Neuronal stem cell (in vitro differentiated cells): ENCODE data around the gene SLC9A7. TPM values are rescaled to one million over a fixed set of nuclear protein-coding genes. Genes with fewer than 3 reads are reported as not detected.

ENCODE experiments used
- DNase-seq: peaks from one replicate; pipeline ENCODE4 v3.0.0-alpha.2; 2013; ENCODE audit warnings: low spot score
- H2AFZ ChIP-seq: one replicate; pipeline ENCODE4 v1.6.1; 2013; ENCODE audit warnings: mild to moderate bottlenecking, low read length, inconsistent platforms
- H2AK5ac ChIP-seq: 2 replicates; pipeline ENCODE4 v1.6.1; 2013; ENCODE audit warnings: low read depth, mild to moderate bottlenecking, inconsistent platforms, low read length, moderate library complexity, mixed read lengths
- H2BK120ac ChIP-seq: 2 replicates; pipeline ENCODE4 v1.6.1; 2013; ENCODE audit warnings: low read depth, mild to moderate bottlenecking, inconsistent platforms, low read length, moderate library complexity, mixed read lengths
- H2BK12ac ChIP-seq: one replicate; pipeline ENCODE4 v1.6.1; 2013; ENCODE audit warnings: low read length, inconsistent platforms
- H2BK15ac ChIP-seq: 2 replicates; pipeline ENCODE4 v1.6.1; 2013; ENCODE audit warnings: mild to moderate bottlenecking, low read length, inconsistent platforms, mixed read lengths
- H2BK5ac ChIP-seq: one replicate; pipeline ENCODE4 v1.6.1; 2013; ENCODE audit warnings: inconsistent platforms, mild to moderate bottlenecking, low read length, moderate library complexity
- H3K14ac ChIP-seq: one replicate; pipeline ENCODE4 v1.6.1; 2013; ENCODE audit warnings: low read length, inconsistent platforms
- H3K18ac ChIP-seq: 2 replicates; pipeline ENCODE4 v1.6.1; 2013; ENCODE audit warnings: low read length, inconsistent platforms
- H3K23ac ChIP-seq: 2 replicates; pipeline ENCODE4 v1.6.1; 2013; ENCODE audit warnings: low read depth, mild to moderate bottlenecking, mixed read lengths, low read length, inconsistent platforms; ENCODE audit not compliant: poor library complexity
- H3K27ac ChIP-seq: replicated peaks from 3 replicates; pipeline ENCODE4 v1.5.1; 2013; ENCODE audit warnings: low read length, inconsistent platforms
- H3K27me3 ChIP-seq, 3 experiments: 2 replicates each; pipeline ENCODE4 v1.6.1; 2013; ENCODE audit warnings: low read length in 3 of 3, mild to moderate bottlenecking in 2 of 3, inconsistent platforms in 1 of 3, low read depth in 1 of 3, mixed read lengths in 1 of 3, moderate library complexity in 1 of 3; ENCODE audit not compliant: control insufficient read depth in 3 of 3, insufficient read depth in 3 of 3
- H3K36me3 ChIP-seq, 2 donors: replicated peaks in 1 of 2; 2 replicates each; pipeline ENCODE4 v1.6.1; 2013; ENCODE audit warnings: low read length in 2 of 2; ENCODE audit not compliant: control insufficient read depth in 2 of 2, insufficient read depth in 2 of 2
- H3K4ac ChIP-seq: 2 replicates; pipeline ENCODE4 v1.6.1; 2013; ENCODE audit warnings: inconsistent platforms, mild to moderate bottlenecking, low read length, moderate library complexity
- H3K4me1 ChIP-seq, 2 donors: 1 replicate in 1 of 2; 2 replicates in 1 of 2; pipeline ENCODE4 v1.6.1; 2013; ENCODE audit warnings: low read length in 2 of 2, low read depth in 1 of 2; ENCODE audit not compliant: control insufficient read depth in 2 of 2, insufficient read depth in 1 of 2
- H3K4me2 ChIP-seq: one replicate; pipeline ENCODE4 v1.6.1; 2013; ENCODE audit warnings: mild to moderate bottlenecking, low read length, inconsistent platforms; ENCODE audit not compliant: insufficient read depth, poor library complexity, severe bottlenecking
- H3K4me3 ChIP-seq, 2 donors: 2 replicates each; pipeline ENCODE4 v1.5.1; 2013; ENCODE audit warnings: low read length in 2 of 2, mild to moderate bottlenecking in 2 of 2, inconsistent platforms in 1 of 2, moderate library complexity in 1 of 2
- H3K79me1 ChIP-seq: one replicate; pipeline ENCODE4 v1.6.1; 2013; ENCODE audit warnings: low read depth, mild to moderate bottlenecking, inconsistent platforms, low read length, moderate library complexity
- H3K9ac ChIP-seq: one replicate; pipeline ENCODE4 v1.6.1; 2013; ENCODE audit warnings: mild to moderate bottlenecking, low read depth, low read length, inconsistent platforms; ENCODE audit not compliant: poor library complexity
- H3K9me3 ChIP-seq, 2 donors: replicated peaks in 1 of 2; 2 replicates each; pipeline versions ENCODE3 to v1.6.1; 2013; ENCODE audit warnings: low read length in 2 of 2, mild to moderate bottlenecking in 2 of 2, inconsistent platforms in 1 of 2, low read depth in 1 of 2, mixed read lengths in 1 of 2, moderate library complexity in 1 of 2; ENCODE audit not compliant: control insufficient read depth in 2 of 2, insufficient read depth in 1 of 2
- H4K8ac ChIP-seq: one replicate; pipeline ENCODE4 v1.6.1; 2013; ENCODE audit warnings: low read depth, mild to moderate bottlenecking, inconsistent platforms, low read length, moderate library complexity
- H4K91ac ChIP-seq: one replicate; pipeline ENCODE4 v1.6.1; 2013; ENCODE audit warnings: low read length, low read depth, mild to moderate bottlenecking, inconsistent platforms; ENCODE audit not compliant: poor library complexity
- WGBS, 2 donors: extraction: QIAGEN DNeasy Blood & Tissue Kit; methylation state at CpG; one replicate each; pipeline ENCODE4 v1.1.7; 2013; ENCODE audit warnings: missing lambda C conversion rate in 2 of 2, mixed read lengths in 1 of 2; ENCODE audit not compliant: insufficient read length in 2 of 2, insufficient replicate concordance in 1 of 2; ENCODE audit errors: extremely low coverage in 2 of 2; 5-methylcytosine and 5-hydroxymethylcytosine counted together
- small RNA-seq: library from polyadenylated mRNA; stranded (forward); fragments of <200 nt; extraction: miRNeasy Mini kit (QIAGEN cat#:217004); gene quantifications from one replicate; pipeline ENCODE3, GENCODE V24; 2013; ENCODE audit not compliant: insufficient read depth

SLC9A7 gene

GRCh38 chrX:46553935-46554334 is 205.0 kb downstream of the SLC9A7 start:
- no peak overlapping the region for H2AK5ac ChIP-seq

GRCh38 chrX:46551494-46552128 is 207.3 kb downstream of the SLC9A7 start:
- no peak overlapping the region for H3K23ac ChIP-seq
- H3K4ac ChIP-seq: no peak overlapping the region
- no peak overlapping the region for H3K9ac ChIP-seq
- no peak overlapping the region for H2BK5ac ChIP-seq
- no peak overlapping the region for H2BK15ac ChIP-seq
- H4K91ac ChIP-seq: no peak overlapping the region
- no peak overlapping the region for H2AK5ac ChIP-seq
- no peak for DNase-seq
- no peaks in the 10 kb centered on the region for H3K27me3 ChIP-seq
- no peak overlapping the region for H2AFZ ChIP-seq
- no peak overlapping the region for H4K8ac ChIP-seq
- H3K36me3 ChIP-seq: peaks cover 1 to 23% of the 10 kb centered on the region in 2 donors
- no peak overlapping the region for H3K14ac ChIP-seq
- no peak overlapping the region for H2BK12ac ChIP-seq
- no peak overlapping the region for H3K18ac ChIP-seq
- no peaks in the 10 kb centered on the region for H3K79me1 ChIP-seq
- H3K9me3 ChIP-seq: no peaks in the 10 kb centered on the region
- no peak overlapping the region for H3K4me2 ChIP-seq
- no peak overlapping the region for H3K27ac ChIP-seq
- no peak overlapping the region for H3K4me3 ChIP-seq
- no CpG with 5 or more reads among the region's 8 CpGs for WGBS, 2 donors
- H3K4me1 ChIP-seq: no peaks in the 10 kb centered on the region
- no peak overlapping the region for H2BK120ac ChIP-seq

More at GRCh38 chrX:46553935-46554334, 205.0 kb downstream of the SLC9A7 start:
- DNase-seq: no peak
- no peaks in the 10 kb centered on the region for H3K4me1 ChIP-seq
- H3K27ac ChIP-seq: no peak overlapping the region
- no peak overlapping the region for H2BK5ac ChIP-seq
- no peak overlapping the region for H3K18ac ChIP-seq
- H3K4me3 ChIP-seq: no peak overlapping the region
- no peaks in the 10 kb centered on the region for H3K79me1 ChIP-seq
- H3K9ac ChIP-seq: no peak overlapping the region
- no peak overlapping the region for H2BK120ac ChIP-seq
- peaks cover 0 to 1% of the 10 kb centered on the region in 2 donors for H3K36me3 ChIP-seq
- H3K23ac ChIP-seq: no peak overlapping the region
- no peak overlapping the region for H4K8ac ChIP-seq
- H2AFZ ChIP-seq: no peak overlapping the region
- H3K27me3 ChIP-seq: no peaks in the 10 kb centered on the region
- no peak overlapping the region for H3K4ac ChIP-seq
- no peaks in the 10 kb centered on the region for H3K9me3 ChIP-seq
- no peak overlapping the region for H3K14ac ChIP-seq
- no peak overlapping the region for H2BK15ac ChIP-seq
- WGBS, 2 donors: no CpG with 5 or more reads among the region's 5 CpGs
- no peak overlapping the region for H4K91ac ChIP-seq
- H3K4me2 ChIP-seq: no peak overlapping the region
- no peak overlapping the region for H2BK12ac ChIP-seq

DNA sequence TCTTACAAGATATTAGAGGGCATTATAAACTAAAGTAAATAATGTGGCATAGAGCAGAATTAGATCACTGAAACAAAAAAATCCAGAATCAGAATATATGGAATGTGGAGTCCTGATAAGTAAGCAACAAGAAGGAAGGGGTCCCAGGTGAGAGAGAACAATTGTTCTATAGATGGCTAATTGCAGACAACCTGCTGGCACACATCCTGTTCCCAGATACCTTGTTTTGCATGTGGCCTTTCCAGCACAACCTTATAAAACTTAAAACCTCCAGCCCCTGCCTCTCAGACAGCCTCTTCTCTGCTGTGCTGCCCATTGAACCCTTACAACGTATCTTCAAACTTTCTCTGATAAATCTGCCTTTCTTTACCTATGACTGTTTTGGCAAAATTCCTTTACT is 209.0 kb downstream of the SLC9A7 start:
- Histone ChIP-seq H3K36me3 (peaks cover 1 to 27% of the 10 kb centered on the region in 2 donors), H2BK12ac (no peak overlapping the region), H2BK5ac (no peak overlapping the region), H3K4ac (no peak overlapping the region), H3K27ac (no peak overlapping the region), H3K23ac (no peak overlapping the region), H3K9me3 (no peaks in the 10 kb centered on the region), H3K4me2 (no peak overlapping the region), H3K79me1 (no peaks in the 10 kb centered on the region), H2AFZ (no peak overlapping the region), H4K91ac (no peak overlapping the region), H2BK15ac (no peak overlapping the region), H3K18ac (no peak overlapping the region), H3K9ac (no peak overlapping the region), H2AK5ac (no peak overlapping the region), H3K4me3 (no peak overlapping the region), H3K14ac (no peak overlapping the region), H3K27me3 (no peaks in the 10 kb centered on the region), H3K4me1 (peaks cover 2 to 4% of the 10 kb centered on the region in 2 donors), H2BK120ac (no peak overlapping the region), H4K8ac (no peak overlapping the region)
- DNase-seq: no peak
- WGBS, 2 donors: no CpG with 5 or more reads among the region's 1 CpG

Small RNAs within 50 kb of the gene (small RNA-seq; reads per million reads assigned to genes)
- gene RF00017: not detected
